GM12892 (cell line): ENCODE data around the gene ASIC4.

Experiments used
- POLR2A ChIP-seq: IDR thresholded peaks from 2 replicates; pipeline ENCODE4 v1.6.1; 2011; ENCODE audit warnings: low read depth, low read length, control low read depth
- TAF1 ChIP-seq: IDR thresholded peaks from 2 replicates; pipeline ENCODE4 v1.6.1; 2011; ENCODE audit warnings: low read depth, mild to moderate bottlenecking, control low read depth, low read length, borderline replicate concordance

GRCh38 chr2:219567791-219568361, 53.6 kb downstream of the ASIC4 start:
- TF ChIP-seq POLR2A (no peak), TAF1 (no peak)
